IMR-90 (cell line): ENCODE data around the gene LRP1B. TPM values are rescaled to one million over a fixed set of nuclear protein-coding genes. Genes with fewer than 3 reads are reported as not detected.

Experiments used
- ATAC-seq: fragments of 200-7000 bp; cut with Tn5 transposase; 2 replicates; pipeline ENCODE4 v1.9.1; 2020; ENCODE audit warnings: low read depth, mild to moderate bottlenecking, moderate library complexity
- BruUV-seq: library from RNA; stranded (reverse); fragments of 400-500 nt; replicated peaks from 2 replicates; lab custom pipeline; 2021; lab: Mats Ljungman, UMichigan
- CTCF ChIA-PET: fragments of 300-600 bp; formaldehyde crosslinking; extraction: SDS; loops from one replicate; lab custom pipeline; 2021; ENCODE audit warnings: antibody characterized with exemption; lab: Yijun Ruan, JAX
- POLR2A ChIA-PET: fragments of 300-600 bp; sonication (Branson Sonifier 250); formaldehyde crosslinking; loops from one replicate; lab custom pipeline; 2022; ENCODE audit warnings: antibody characterized with exemption; ENCODE audit not compliant: unreplicated experiment; lab: Charles Lee
- DNase-seq: peaks from one replicate; pipeline ENCODE4 v3.0.0; 2013
- H2AFZ ChIP-seq: replicated peaks from 2 replicates; pipeline ENCODE3; 2013; ENCODE audit warnings: low read length, mild to moderate bottlenecking; ENCODE audit not compliant: poor library complexity
- H2AK5ac ChIP-seq: 2 replicates; pipeline ENCODE4 v1.6.1; 2013; ENCODE audit warnings: low read depth, low read length, inconsistent platforms
- H2AK9ac ChIP-seq: replicated peaks from 2 replicates; pipeline ENCODE3; 2013; ENCODE audit warnings: mild to moderate bottlenecking, low read depth, low read length, moderate library complexity; ENCODE audit not compliant: poor library complexity
- H2BK120ac ChIP-seq: 2 replicates; pipeline ENCODE4 v1.6.1; 2013; ENCODE audit warnings: low read depth, low read length, inconsistent platforms
- H2BK15ac ChIP-seq: 3 replicates; pipeline ENCODE4 v1.6.1; 2013; ENCODE audit warnings: low read depth, low read length, inconsistent platforms
- H2BK20ac ChIP-seq: 2 replicates; pipeline ENCODE4 v1.6.1; 2013; ENCODE audit warnings: low read depth, mild to moderate bottlenecking, inconsistent platforms, low read length, moderate library complexity
- H2BK5ac ChIP-seq: 2 replicates; pipeline ENCODE4 v1.6.1; 2013; ENCODE audit warnings: mild to moderate bottlenecking, low read depth, low read length, inconsistent platforms; ENCODE audit not compliant: poor library complexity, severe bottlenecking
- H3K14ac ChIP-seq: replicated peaks from 2 replicates; pipeline ENCODE4 v1.6.1; 2013; ENCODE audit warnings: low read depth, low read length, inconsistent platforms
- H3K18ac ChIP-seq: 2 replicates; pipeline ENCODE4 v1.6.1; 2013; ENCODE audit warnings: low read depth, low read length, control low read depth
- H3K23ac ChIP-seq: 2 replicates; pipeline ENCODE4 v1.6.1; 2013; ENCODE audit warnings: low read depth, low read length, inconsistent platforms
- H3K27ac ChIP-seq: 2 replicates; pipeline ENCODE4 v1.5.1; 2013; ENCODE audit warnings: mild to moderate bottlenecking, control low read depth, low read length; ENCODE audit not compliant: insufficient read depth
- H3K27me3 ChIP-seq: 2 replicates; pipeline ENCODE4 v1.6.1; 2013; ENCODE audit warnings: low read length; ENCODE audit not compliant: control insufficient read depth, insufficient read depth
- H3K36me3 ChIP-seq: 2 replicates; pipeline ENCODE4 v1.6.1; 2013; ENCODE audit warnings: low read length, mixed read lengths; ENCODE audit not compliant: control insufficient read depth, insufficient read depth
- H3K4ac ChIP-seq: 2 replicates; pipeline ENCODE4 v1.6.1; 2013; ENCODE audit warnings: low read depth, low read length, inconsistent platforms
- H3K4me1 ChIP-seq: 2 replicates; pipeline ENCODE4 v1.6.1; 2013; ENCODE audit warnings: low read length, mixed read lengths; ENCODE audit not compliant: control insufficient read depth, insufficient read depth
- H3K4me2 ChIP-seq: 2 replicates; pipeline ENCODE4 v1.6.1; 2013; ENCODE audit warnings: low read depth, mild to moderate bottlenecking, control low read depth, low read length, moderate library complexity
- H3K4me3 ChIP-seq: 2 replicates; pipeline ENCODE4 v1.5.1; 2013; ENCODE audit warnings: low read depth, mild to moderate bottlenecking, control low read depth, low read length, moderate library complexity; ENCODE audit not compliant: insufficient read depth
- H3K56ac ChIP-seq: 2 replicates; pipeline ENCODE4 v1.6.1; 2013; ENCODE audit warnings: low read length, inconsistent platforms; ENCODE audit not compliant: insufficient read depth; ENCODE audit errors: extremely low read depth
- H3K79me1 ChIP-seq, 2 experiments: 2 replicates each; pipeline ENCODE4 v1.6.1; 2013; ENCODE audit warnings: low read length in 2 of 2, inconsistent platforms in 1 of 2, low read depth in 1 of 2
- H3K9ac ChIP-seq: 2 replicates; pipeline ENCODE4 v1.6.1; 2013; ENCODE audit warnings: low read depth, low read length, control low read depth
- H3K9me1 ChIP-seq: 2 replicates; pipeline ENCODE4 v1.6.1; 2013; ENCODE audit warnings: low read length, inconsistent platforms; ENCODE audit not compliant: insufficient read depth
- H3K9me3 ChIP-seq: 2 replicates; pipeline ENCODE4 v1.6.1; 2013; ENCODE audit warnings: low read length; ENCODE audit not compliant: control insufficient read depth, insufficient read depth
- H4K20me1 ChIP-seq: 2 replicates; pipeline ENCODE4 v1.6.1; 2013; ENCODE audit warnings: low read length, inconsistent platforms; ENCODE audit not compliant: insufficient read depth
- H4K5ac ChIP-seq: 2 replicates; pipeline ENCODE4 v1.6.1; 2013; ENCODE audit warnings: mild to moderate bottlenecking, low read depth, low read length, control low read depth
- H4K8ac ChIP-seq, 2 experiments: 2 replicates each; pipeline ENCODE4 v1.6.1; 2013; ENCODE audit warnings: low read depth in 2 of 2, low read length in 2 of 2, control low read depth in 1 of 2, inconsistent platforms in 1 of 2
- H4K91ac ChIP-seq: 2 replicates; pipeline ENCODE4 v1.6.1; 2013; ENCODE audit warnings: low read depth, low read length, inconsistent platforms; ENCODE audit not compliant: insufficient read depth
- BHLHE40 ChIP-seq: fragments of 150-350 bp; IDR thresholded peaks from 2 replicates; pipeline ENCODE4 v1.6.1; 2016; ENCODE audit warnings: mild to moderate bottlenecking, low read depth, low read length
- CHD1 ChIP-seq: IDR thresholded peaks from 2 replicates; pipeline ENCODE4 v1.6.1; 2012; ENCODE audit warnings: low read depth, low read length, improper control_type of control experiment
- FOS ChIP-seq: fragments of 150-350 bp; IDR thresholded peaks from 2 replicates; pipeline ENCODE4 v1.6.1; 2016; ENCODE audit warnings: low read depth, low read length
- MAFK ChIP-seq: IDR thresholded peaks from 2 replicates; pipeline ENCODE4 v1.6.1; 2012; ENCODE audit warnings: low read depth, low read length, improper control_type of control experiment
- MAZ ChIP-seq: IDR thresholded peaks from 2 replicates; pipeline ENCODE4 v1.6.1; 2012; ENCODE audit warnings: low read depth, mild to moderate bottlenecking, low read length, improper control_type of control experiment, moderate library complexity, borderline replicate concordance
- NFE2L2 ChIP-seq: fragments of 150-350 bp; IDR thresholded peaks from 2 replicates; pipeline ENCODE4 v1.6.1; 2016; ENCODE audit warnings: low read depth, mild to moderate bottlenecking, low read length
- RCOR1 ChIP-seq: IDR thresholded peaks from 2 replicates; pipeline ENCODE4 v1.6.1; 2012; ENCODE audit warnings: mild to moderate bottlenecking, low read length, improper control_type of control experiment; ENCODE audit not compliant: insufficient replicate concordance
- SMC3 ChIP-seq: fragments of 150-350 bp; IDR thresholded peaks from 2 replicates; pipeline ENCODE4 v1.6.1; 2016; ENCODE audit warnings: low read depth, mild to moderate bottlenecking, antibody characterized with exemption, low read length, moderate library complexity
- WGBS, 2 experiments: methylation state at CpG; one replicate each; pipeline versions ENCODE4 v1.1.5 to v1.1.7; 2013; ENCODE audit warnings: missing lambda C conversion rate in 2 of 2; ENCODE audit not compliant: insufficient read length in 1 of 2; ENCODE audit errors: extremely low coverage in 2 of 2; 5-methylcytosine and 5-hydroxymethylcytosine counted together
- dilution Hi-C: fragments of 300-500 bp; cut with HindIII; formaldehyde crosslinking; loops from one replicate; pipeline ENCODE4 v1.14.3; 2018; ENCODE audit warnings: low sequenced_read_pairs; ENCODE audit not compliant: unreplicated experiment
- in situ Hi-C: fragments of 300-500 bp; cut with MboI; formaldehyde crosslinking; loops from 3 replicates; pipeline ENCODE4 v1.14.3; 2019; ENCODE audit warnings: low sequenced_read_pairs, inconsistent platforms, mixed read lengths
- intact Hi-C: fragments of 100-400 bp; cut with micrococcal nuclease; formaldehyde crosslinking; loops from 2 replicates; pipeline ENCODE4 v1.10.0; 2022
- polyA plus RNA-seq, 3 experiments: library from polyadenylated mRNA; depleted of rRNA; stranded (reverse); fragments of >200 nt; gene quantifications; 2 replicates each; pipeline ENCODE4 v1.2.3, GENCODE V29; 2012; ENCODE audit warnings: low replicate concordance in 1 of 3
- total RNA-seq: library from RNA; depleted of rRNA; stranded (reverse); fragments of >200 nt; gene quantifications from 2 replicates; pipeline ENCODE4 v1.2.3, GENCODE V29; 2012
- TF ChIP-seq, protein P1 (sequence below): fragments of 150-350 bp; IDR thresholded peaks from 2 replicates; pipeline ENCODE4 v1.6.1; 2017; ENCODE audit warnings: mild to moderate bottlenecking, antibody characterized with exemption, low read length, low read depth

The LRP1B gene
- total and polyA plus RNA-seq, 2 of the 4 experiments (the other 2 are of a cell fraction), result under 0.01 to 0.02 TPM

DNA sequence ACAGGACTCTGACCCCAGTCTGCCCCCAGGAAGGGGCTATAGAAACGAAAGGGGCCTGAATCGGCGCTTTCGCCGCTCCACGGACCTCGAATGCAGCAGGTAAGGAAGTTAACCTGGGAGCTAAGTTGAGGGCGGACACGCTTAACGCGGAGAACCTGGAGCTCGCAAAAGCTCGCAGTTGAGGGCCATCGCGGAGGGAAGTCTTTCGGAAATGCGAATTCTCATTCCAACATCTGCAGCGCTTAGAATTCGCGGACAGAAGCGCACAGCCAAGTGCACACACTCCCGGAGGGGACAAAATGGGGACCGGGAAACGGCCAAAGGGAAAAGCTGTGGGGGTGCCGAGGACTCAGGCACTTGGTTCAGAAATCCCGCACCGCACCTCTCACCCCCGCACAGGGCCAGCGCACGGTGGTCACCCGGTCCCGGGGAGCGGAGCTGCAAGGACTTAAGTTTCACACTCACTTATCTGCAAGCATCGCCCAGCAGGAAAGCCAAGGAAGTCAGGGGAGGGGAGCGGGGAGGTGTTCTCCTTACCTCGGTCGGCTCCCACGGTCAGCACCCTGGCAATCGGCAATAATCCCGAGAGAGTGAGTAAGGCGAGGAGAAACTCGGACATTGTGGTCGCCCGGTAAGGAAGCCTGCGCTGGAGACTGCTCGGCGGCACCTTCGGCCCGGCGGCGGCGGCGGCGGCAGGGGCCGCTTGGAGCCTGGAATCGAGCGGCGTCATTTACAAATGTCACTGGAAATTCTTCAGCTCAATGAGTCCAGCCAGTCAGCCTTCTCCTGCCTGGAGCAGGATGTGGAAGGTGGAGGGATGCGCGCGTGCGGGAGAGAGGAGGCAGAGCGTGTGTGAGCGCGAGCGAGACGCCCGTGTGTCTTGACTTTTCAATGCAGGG, 456 bp downstream of the LRP1B start:
- BruUV-seq, result no TSS peak
- WGBS, 2 experiments, result 4% methylated on average over 23 of the region's 68 CpGs; no CpG with 5 or more reads in 1 of the 2 experiments

More for the DNA sequence above, 456 bp downstream of the LRP1B start:
- H3K79me1 ChIP-seq, result no peaks in the 10 kb centered on the region
- peak overlapping the region; percentile 34; the same call in 1 of the 2 replicates for H3K9ac ChIP-seq
- no peak overlapping the region for H2BK20ac ChIP-seq
- peak overlapping the region; percentile 65 for H3K23ac ChIP-seq
- peaks cover 14% of the 10 kb centered on the region for H3K27me3 ChIP-seq
- H2AK5ac ChIP-seq, result no peak overlapping the region
- TF ChIP-seq MAFK, result no peak
- TF ChIP-seq, protein P1, sequence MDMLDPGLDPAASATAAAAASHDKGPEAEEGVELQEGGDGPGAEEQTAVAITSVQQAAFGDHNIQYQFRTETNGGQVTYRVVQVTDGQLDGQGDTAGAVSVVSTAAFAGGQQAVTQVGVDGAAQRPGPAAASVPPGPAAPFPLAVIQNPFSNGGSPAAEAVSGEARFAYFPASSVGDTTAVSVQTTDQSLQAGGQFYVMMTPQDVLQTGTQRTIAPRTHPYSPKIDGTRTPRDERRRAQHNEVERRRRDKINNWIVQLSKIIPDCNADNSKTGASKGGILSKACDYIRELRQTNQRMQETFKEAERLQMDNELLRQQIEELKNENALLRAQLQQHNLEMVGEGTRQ, result no peak
- no peak for TF ChIP-seq CHD1
- no peak for TF ChIP-seq RCOR1
- no peak for TF ChIP-seq NFE2L2
- no peak for TF ChIP-seq SMC3
- no peak for TF ChIP-seq BHLHE40
- TF ChIP-seq MAZ, result no peak
- TF ChIP-seq FOS, result no peak
- no peaks in the 10 kb centered on the region for H3K36me3 ChIP-seq
- H3K9me1 ChIP-seq, result no peaks in the 10 kb centered on the region
- no peak overlapping the region for H3K56ac ChIP-seq
- peak; percentile 51 for DNase-seq
- H3K27ac ChIP-seq, result no peak overlapping the region
- no peak overlapping the region for H2BK120ac ChIP-seq
- no peak overlapping the region for H4K5ac ChIP-seq
- no peak overlapping the region for H3K4ac ChIP-seq
- H3K4me2 ChIP-seq, result peak overlapping the region; percentile 99
- ChIA-PET CTCF (interaction anchor here (0.6 to 1.4 kb wide), 3 partner anchors 9 to 510 kb away, joined by 4 to 5 read pairs (median 4); no protein-coding TSS in a partner anchor), POLR2A (no interaction called here)
- no peak overlapping the region for H2BK15ac ChIP-seq
- no peak overlapping the region for H3K14ac ChIP-seq
- H4K20me1 ChIP-seq, result no peaks in the 10 kb centered on the region
- peak overlapping the region; percentile 23 for H2AK9ac ChIP-seq
- no peak overlapping the region for H4K91ac ChIP-seq
- intact Hi-C loops, result no loop called here
- H3K4me3 ChIP-seq, result peak overlapping the region; percentile 63
- peak; percentile 78 for ATAC-seq
- H4K8ac ChIP-seq, result no peak overlapping the region
- H3K18ac ChIP-seq, result no peak overlapping the region
- H2AFZ ChIP-seq, result peak overlapping the region; percentile 74
- dilution Hi-C loops, result no loop called here
- H3K9me3 ChIP-seq, result no peaks in the 10 kb centered on the region
- H3K4me1 ChIP-seq, result 0 out of 2 replicates have a peak, but pooled peaks cover 2% of the 10 kb centered on the region
- in situ Hi-C loops, result no loop called here
- H2BK5ac ChIP-seq, result no peak overlapping the region
